ENCODE measurements around the gene CDK5R1.

The CDK5R1 gene

GRCh38 chr17:32475258-32475657 is 11.5 kb upstream of the CDK5R1 start:
- no peak for DNase-seq

- no peak for DNase-seq
Measured at GRCh38 chr17:32477220-32477619, 9.6 kb upstream of the CDK5R1 start.

- DNase-seq = no peak
Measured at GRCh38 chr17:32479074-32479617, 7.6 kb upstream of the CDK5R1 start.

GRCh38 chr17:32481193-32481592 is 5.6 kb upstream of the CDK5R1 start:
- DNase-seq = no peak

GRCh38 chr17:32482568-32483320 is 4.0 kb upstream of the CDK5R1 start:
- DNase-seq = no peak

- no peak for DNase-seq
Measured at GRCh38 chr17:32483451-32484019, 3.3 kb upstream of the CDK5R1 start.

- no peak for DNase-seq
Measured at GRCh38 chr17:32484041-32484461, 2.7 kb upstream of the CDK5R1 start.

GRCh38 chr17:32484628-32485027 is 2.2 kb upstream of the CDK5R1 start:
- DNase-seq = no peak

- DNase-seq = no peak
Measured at GRCh38 chr17:32485261-32486110, 1.3 kb upstream of the CDK5R1 start.

GRCh38 chr17:32486111-32486700 is 587 bp upstream of the CDK5R1 start:
- peak; percentile 75 for DNase-seq

GRCh38 chr17:32487473-32488176 is 832 bp downstream of the CDK5R1 start:
- peak; percentile 49 for DNase-seq

GRCh38 chr17:32488177-32488542 is 1.4 kb downstream of the CDK5R1 start:
- no peak for DNase-seq

GRCh38 chr17:32488604-32489180 is 1.9 kb downstream of the CDK5R1 start:
- DNase-seq = no peak

GRCh38 chr17:32489320-32490100 is 2.7 kb downstream of the CDK5R1 start:
- no peak for DNase-seq

GRCh38 chr17:32490101-32490482 is 3.3 kb downstream of the CDK5R1 start:
- DNase-seq = peak; percentile 41

GRCh38 chr17:32491371-32492263 is 4.8 kb downstream of the CDK5R1 start:
- DNase-seq = peak; percentile 59

GRCh38 chr17:32492264-32492589 is 5.4 kb downstream of the CDK5R1 start:
- no peak for DNase-seq

GRCh38 chr17:32492648-32493289 is 6.0 kb downstream of the CDK5R1 start:
- no peak for DNase-seq

GRCh38 chr17:32493571-32493970 is 6.8 kb downstream of the CDK5R1 start:
- no peak for DNase-seq

- DNase-seq = no peak
Measured at GRCh38 chr17:32493976-32494513, 7.3 kb downstream of the CDK5R1 start.
